ENCODE results near the gene MCF2L. TPM values are rescaled to one million over a fixed set of nuclear protein-coding genes. Genes with fewer than 3 reads are reported as not detected.

MCF2L gene
- total RNA-seq, 3 donors from 2014 or later, result 33.4 to 77.3 (median 38.6) TPM

- intact Hi-C loops (cut with DNase I; ENCODE audit: low total_unique reads), result no loop called here
- DNase-seq (ENCODE audit: low spot score in 2 of 2), result no peak
- TF ChIP-seq, protein P1, sequence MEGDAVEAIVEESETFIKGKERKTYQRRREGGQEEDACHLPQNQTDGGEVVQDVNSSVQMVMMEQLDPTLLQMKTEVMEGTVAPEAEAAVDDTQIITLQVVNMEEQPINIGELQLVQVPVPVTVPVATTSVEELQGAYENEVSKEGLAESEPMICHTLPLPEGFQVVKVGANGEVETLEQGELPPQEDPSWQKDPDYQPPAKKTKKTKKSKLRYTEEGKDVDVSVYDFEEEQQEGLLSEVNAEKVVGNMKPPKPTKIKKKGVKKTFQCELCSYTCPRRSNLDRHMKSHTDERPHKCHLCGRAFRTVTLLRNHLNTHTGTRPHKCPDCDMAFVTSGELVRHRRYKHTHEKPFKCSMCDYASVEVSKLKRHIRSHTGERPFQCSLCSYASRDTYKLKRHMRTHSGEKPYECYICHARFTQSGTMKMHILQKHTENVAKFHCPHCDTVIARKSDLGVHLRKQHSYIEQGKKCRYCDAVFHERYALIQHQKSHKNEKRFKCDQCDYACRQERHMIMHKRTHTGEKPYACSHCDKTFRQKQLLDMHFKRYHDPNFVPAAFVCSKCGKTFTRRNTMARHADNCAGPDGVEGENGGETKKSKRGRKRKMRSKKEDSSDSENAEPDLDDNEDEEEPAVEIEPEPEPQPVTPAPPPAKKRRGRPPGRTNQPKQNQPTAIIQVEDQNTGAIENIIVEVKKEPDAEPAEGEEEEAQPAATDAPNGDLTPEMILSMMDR (IDR thresholded peaks at IDR 0.05), result no peak
- no peak for TF ChIP-seq POLR2A (IDR thresholded peaks at IDR 0.05)
- no peak for TF ChIP-seq POLR2AphosphoS5 (IDR thresholded peaks at IDR 0.05)
- no peak overlapping the region for H3K27ac ChIP-seq
- H3K9me3 ChIP-seq, result no peaks in the 10 kb centered on the region
- no peaks in the 10 kb centered on the region for H3K36me3 ChIP-seq
- H3K4me3 ChIP-seq, result peak overlapping the region in 1 of 3 donors; percentile 35
- no peaks in the 10 kb centered on the region for H3K27me3 ChIP-seq
- no peaks in the 10 kb centered on the region for H3K4me1 ChIP-seq
These were observed 66.3 kb downstream of the MCF2L start for GRCh38 chr13:113035213-113035800.

DNA sequence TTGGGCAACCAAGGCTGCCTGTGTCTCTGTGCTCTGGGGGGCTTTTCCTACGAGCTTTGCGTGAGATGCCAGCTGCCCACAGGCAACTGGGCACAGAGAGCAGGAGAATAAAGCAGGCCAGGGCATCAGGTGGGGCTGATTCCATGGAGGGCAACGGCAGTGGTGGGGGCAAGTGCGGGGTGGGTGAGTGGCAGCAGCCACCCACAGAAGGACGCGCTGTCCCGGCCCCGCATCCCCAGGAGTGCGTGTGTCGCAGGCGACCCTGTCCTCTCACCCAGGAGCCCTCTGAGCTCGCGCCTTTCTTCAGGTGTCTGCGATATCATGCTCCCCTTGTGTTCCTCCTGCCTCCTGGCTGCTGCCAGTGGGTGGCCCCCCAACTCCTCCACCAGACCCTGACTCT lies 67.4 kb downstream of the MCF2L start:
- no peak overlapping the region for H3K4me3 ChIP-seq
- TF ChIP-seq POLR2AphosphoS5 (IDR thresholded peaks at IDR 0.05) (no peak), POLR2A (IDR thresholded peaks at IDR 0.05) (no peak)
- TF ChIP-seq, protein P1 (IDR thresholded peaks at IDR 0.05), result no peak
- intact Hi-C loops (cut with DNase I; ENCODE audit: low total_unique reads), result no loop called here
- no peaks in the 10 kb centered on the region for H3K4me1 ChIP-seq
- no peak for DNase-seq (ENCODE audit: low spot score in 2 of 2)
- no peak overlapping the region for H3K27ac ChIP-seq
- no peaks in the 10 kb centered on the region for H3K9me3 ChIP-seq
- no peaks in the 10 kb centered on the region for H3K36me3 ChIP-seq
- no peaks in the 10 kb centered on the region for H3K27me3 ChIP-seq

GRCh38 chr13:113040031-113040430 lies 71.0 kb downstream of the MCF2L start:
- Histone ChIP-seq H3K27me3 (no peaks in the 10 kb centered on the region), H3K36me3 (no peaks in the 10 kb centered on the region), H3K4me1 (no peaks in the 10 kb centered on the region), H3K4me3 (no peak overlapping the region), H3K9me3 (no peaks in the 10 kb centered on the region), H3K27ac (no peak overlapping the region)
- intact Hi-C loops (cut with DNase I; ENCODE audit: low total_unique reads), result no loop called here
- DNase-seq (ENCODE audit: low spot score in 2 of 2), result no peak
- TF ChIP-seq POLR2AphosphoS5 (IDR thresholded peaks at IDR 0.05) (no peak), POLR2A (IDR thresholded peaks at IDR 0.05) (no peak)
- TF ChIP-seq, protein P1 (IDR thresholded peaks at IDR 0.05), result no peak

DNA sequence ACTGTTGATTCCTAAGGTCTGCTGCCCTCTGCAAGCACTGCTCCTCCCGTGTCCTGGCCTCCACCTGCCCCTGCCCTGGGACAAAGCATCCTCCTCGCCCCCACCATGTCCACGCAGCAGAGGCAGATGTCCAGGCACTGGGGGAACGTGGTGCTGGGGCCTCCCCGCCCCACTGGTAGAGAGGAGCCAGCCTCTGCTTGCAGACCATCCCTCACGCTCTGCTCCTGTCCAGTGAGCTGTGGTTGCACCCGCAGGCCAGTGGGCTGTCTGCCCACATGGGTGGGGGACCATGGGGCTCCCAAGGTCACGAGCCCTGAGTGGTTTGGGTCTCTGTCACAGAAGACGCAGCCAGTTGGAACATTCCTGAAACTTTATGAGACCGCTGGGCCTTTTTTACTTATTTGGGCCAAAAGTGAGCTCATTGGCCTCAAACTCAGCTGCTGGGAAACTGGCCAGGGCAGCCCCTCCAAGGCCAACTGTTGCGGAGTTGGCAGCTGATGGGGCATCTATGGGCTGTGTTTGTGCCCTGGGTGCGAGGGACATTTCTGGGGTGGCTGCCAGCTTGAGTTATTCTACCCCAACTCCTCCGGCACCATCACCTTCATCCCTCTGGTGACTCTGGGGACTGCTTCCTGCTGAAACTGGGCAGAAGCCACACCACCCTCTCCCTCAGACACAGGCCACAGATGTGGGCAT lies 71.7 kb downstream of the MCF2L start:
- H3K4me1 ChIP-seq, result no peaks in the 10 kb centered on the region
- H3K36me3 ChIP-seq, result no peaks in the 10 kb centered on the region
- TF ChIP-seq, protein P1 (IDR thresholded peaks at IDR 0.05), result no peak
- TF ChIP-seq POLR2AphosphoS5 (IDR thresholded peaks at IDR 0.05) (no peak), POLR2A (IDR thresholded peaks at IDR 0.05) (no peak)
- no peak for DNase-seq (ENCODE audit: low spot score in 2 of 2)
- H3K4me3 ChIP-seq, result no peak overlapping the region
- intact Hi-C loops (cut with DNase I; ENCODE audit: low total_unique reads), result no loop called here
- no peaks in the 10 kb centered on the region for H3K9me3 ChIP-seq
- no peak overlapping the region for H3K27ac ChIP-seq
- no peaks in the 10 kb centered on the region for H3K27me3 ChIP-seq

- no peak for DNase-seq (ENCODE audit: low spot score in 2 of 2)
- Histone ChIP-seq H3K36me3 (no peaks in the 10 kb centered on the region), H3K4me1 (no peaks in the 10 kb centered on the region), H3K27ac (no peak overlapping the region), H3K9me3 (no peaks in the 10 kb centered on the region), H3K4me3 (no peak overlapping the region), H3K27me3 (no peaks in the 10 kb centered on the region)
- intact Hi-C loops (cut with DNase I; ENCODE audit: low total_unique reads), result no loop called here
- TF ChIP-seq, protein P1 (IDR thresholded peaks at IDR 0.05), result no peak
- TF ChIP-seq POLR2AphosphoS5 (IDR thresholded peaks at IDR 0.05), result no peak
- no peak for TF ChIP-seq POLR2A (IDR thresholded peaks at IDR 0.05)
These were observed 72.3 kb downstream of the MCF2L start for GRCh38 chr13:113041293-113041690.

Measured in breast epithelium (tissue), 4 donors.